ENCODE data around the gene PRKCA. TPM values are rescaled to one million over a fixed set of nuclear protein-coding genes. Genes with fewer than 3 reads are reported as not detected.
"Not testable (repeated sequence)": the region's sequence is repeated elsewhere in the genome, so short reads cannot be mapped to it uniquely, and the experiment has no call there.

The PRKCA gene
- total and polyA plus RNA-seq, 2 of the 13 experiments (the other 11 are each of a cell fraction or from before 2014, with no cell fraction given) = 18.5 to 21.5 TPM

- H3K9ac ChIP-seq (ENCODE audit: insufficient read depth, low read depth, low read length); H2AFZ ChIP-seq (ENCODE audit: low read length); FAIRE-seq; DNase-seq (ENCODE audit: low spot score); H3K27me3 ChIP-seq (ENCODE audit: control insufficient read depth in 1 of 2, insufficient read depth in 2 of 2, low read length in 2 of 2); CTCF ChIA-PET (ENCODE audit: low intra/inter-chr PET ratio, low total read pairs); H3K9me3 ChIP-seq (ENCODE audit: low read length); H3K4me3 ChIP-seq (replicated peaks in 1 of 3; ENCODE audit: insufficient read depth in 1 of 3, low read depth in 2 of 3, low read length in 3 of 3); H3K4me2 ChIP-seq (ENCODE audit: low read depth, low read length); in situ Hi-C loops (cut with HindIII; ENCODE audit: extremely low pct_ligation_motif_present, low pct_unique_long_range_greater_than_20kb); POLR2A ChIA-PET; H4K20me1 ChIP-seq (ENCODE audit: insufficient read depth, low read length); H3K27ac ChIP-seq (ENCODE audit: extremely low read length, insufficient read depth, low read length); H3K36me3 ChIP-seq (replicated peaks in 1 of 2; ENCODE audit: control insufficient read depth in 1 of 2, insufficient read depth in 2 of 2, low read length in 2 of 2); BruUV-seq (replicated peaks); ATAC-seq: not testable (repeated sequence)
- TF ChIP-seq ZBTB33 (CRISPR knock-in tag; IDR thresholded peaks at IDR 0.05) = peak; percentile 25; the same call in 1 of the 2 replicates
- peaks cover 77% of the 10 kb centered on the region for H3K79me2 ChIP-seq (ENCODE audit: insufficient read depth, low read length)
- peaks cover 95% of the 10 kb centered on the region for H3K4me1 ChIP-seq (ENCODE audit: insufficient read depth, low read length)
- intact Hi-C loops (cut with micrococcal nuclease; ENCODE audit: unreplicated experiment) = loop anchor here (10.0 kb wide), 2 partner anchors 109 to 121 kb away; partner anchors contain the start of gene APOH
- 91% methylated on average over 12 of the region's 12 CpGs for WGBS (ENCODE audit: low lambda C conversion rate)
These were observed 43.7 kb downstream of the PRKCA start for GRCh38 chr17:66345949-66346638.

- Histone ChIP-seq H3K4me3 (replicated peaks in 1 of 3; ENCODE audit: insufficient read depth in 1 of 3, low read depth in 2 of 3, low read length in 3 of 3) (no peak overlapping the region), H3K27ac (ENCODE audit: extremely low read length, insufficient read depth, low read length) (peak overlapping the region; percentile 27), H3K27me3 (ENCODE audit: control insufficient read depth in 1 of 2, insufficient read depth in 2 of 2, low read length in 2 of 2) (no peaks in the 10 kb centered on the region), H2AFZ (ENCODE audit: low read length) (no peak overlapping the region), H3K9me3 (ENCODE audit: low read length) (no peaks in the 10 kb centered on the region), H4K20me1 (ENCODE audit: insufficient read depth, low read length) (no peaks in the 10 kb centered on the region), H3K9ac (ENCODE audit: insufficient read depth, low read depth, low read length) (no peak overlapping the region), H3K4me2 (ENCODE audit: low read depth, low read length) (peak overlapping the region; percentile 26; the same call in 1 of the 2 replicates), H3K36me3 (replicated peaks in 1 of 2; ENCODE audit: control insufficient read depth in 1 of 2, insufficient read depth in 2 of 2, low read length in 2 of 2) (no peaks in the 10 kb centered on the region), H3K4me1 (ENCODE audit: insufficient read depth, low read length) (peaks cover 87% of the 10 kb centered on the region), H3K79me2 (ENCODE audit: insufficient read depth, low read length) (peaks cover 80% of the 10 kb centered on the region)
- CTCF ChIA-PET (ENCODE audit: low intra/inter-chr PET ratio, low total read pairs) = no interaction called here
- ATAC-seq (peak; percentile 57), DNase-seq (ENCODE audit: low spot score) (peak; percentile 57), FAIRE-seq (no peak)
- intact Hi-C loops (cut with micrococcal nuclease; ENCODE audit: unreplicated experiment) (loop anchor here (10.0 kb wide), 2 partner anchors 107 to 123 kb away; partner anchors contain the start of gene APOH), in situ Hi-C loops (cut with HindIII; ENCODE audit: extremely low pct_ligation_motif_present, low pct_unique_long_range_greater_than_20kb) (no loop called here)
- no TSS peak for BruUV-seq (replicated peaks)
- POLR2A ChIA-PET = no interaction called here
- WGBS (ENCODE audit: low lambda C conversion rate) = 77% methylated on average over 10 of the region's 10 CpGs
- no peak for TF ChIP-seq ZBTB44 (CRISPR knock-in tag; IDR thresholded peaks at IDR 0.05)
- no peak for TF ChIP-seq ERF (CRISPR knock-in tag; IDR thresholded peaks at IDR 0.05)
- TF ChIP-seq GATAD2A (CRISPR knock-in tag; IDR thresholded peaks at IDR 0.05) = peak; percentile 39
- no peak for TF ChIP-seq FOXK1 (CRISPR knock-in tag; IDR thresholded peaks at IDR 0.05; ENCODE audit: borderline replicate concordance, low read depth)
- peak; percentile 8; the same call in 1 of the 2 replicates for TF ChIP-seq SAP130 (CRISPR knock-in tag; IDR thresholded peaks at IDR 0.05; ENCODE audit: low read depth)
- no peak for TF ChIP-seq ZNF781 (CRISPR knock-in tag; IDR thresholded peaks at IDR 0.05; ENCODE audit: borderline replicate concordance, not compliant biosample characterization)
- peak; percentile 65 for TF ChIP-seq ZNF362 (CRISPR knock-in tag; IDR thresholded peaks at IDR 0.05; ENCODE audit: borderline replicate concordance)
- peak; percentile 21; the same call in 1 of the 2 replicates for TF ChIP-seq ZGPAT (CRISPR knock-in tag; IDR thresholded peaks at IDR 0.05)
These were observed 45.5 kb downstream of the PRKCA start for GRCh38 chr17:66347661-66348514.

Measured in HepG2 (cell line).